Measurements from ENCODE around the gene CCAR1. TPM values are rescaled to one million over a fixed set of nuclear protein-coding genes. Genes with fewer than 3 reads are reported as not detected.

CCAR1 gene
- 58.9 and 69.9 TPM in 2 replicates for polyA plus RNA-seq (2011; rRNA removed)
- 84.1 and 114 TPM in 2 replicates for polyA minus RNA-seq (2011; rRNA and poly(A)+ RNA removed)

GRCh38 chr10:68720793-68721672 is at the start of gene CCAR1:
Gene CCAR1 (plus strand): TSS chr10:68721239. CDS start chr10:68722505, 1,266 bp downstream.
- DNase-seq (ENCODE audit: low read depth, low spot score), result peak; percentile 98
- Histone ChIP-seq H3K27me3 (ENCODE audit: control insufficient read depth, insufficient read depth, low read length) (no peaks in the 10 kb centered on the region), H3K27ac (ENCODE audit: low read depth, low read length) (peak within 1 kb of the TSS; percentile 87), H3K4me3 (ENCODE audit: low read depth, low read length) (peak within 1 kb of the TSS; percentile 83), H3K9me3 (ENCODE audit: control insufficient read depth, insufficient read depth, low read length) (peaks cover 3% of the 10 kb centered on the region; the same call in 1 of the 2 replicates)
- ChIA-PET POLR2A (interaction anchor here (0.6 to 1.0 kb wide), 5 partner anchors 161 to 389 kb away, joined by 3 to 4 read pairs (median 3); partner anchors contain the start of genes HNRNPH3 and TET1), CTCF (interaction anchor here (0.5 kb wide), 1 partner anchor 268 kb away, joined by 3 read pairs; no protein-coding TSS in a partner anchor)
- TF ChIP-seq CTCF (IDR thresholded peaks at IDR 0.05; ENCODE audit: low read depth, low read length), result no peak

GRCh38 chr10:68684413-68684812 is 36.6 kb upstream of the CCAR1 start:
- POLR2A ChIA-PET, result no interaction called here
- TF ChIP-seq CTCF (IDR thresholded peaks at IDR 0.05; ENCODE audit: low read depth, low read length), result no peak

GRCh38 chr10:68696018-68696417 is 25.0 kb upstream of the CCAR1 start:
- ChIA-PET POLR2A (interaction anchor here (0.5 to 0.6 kb wide), 3 partner anchors 147 to 188 kb away, joined by 3 to 6 read pairs (median 3); no protein-coding TSS in a partner anchor), CTCF (interaction anchor here (1.1 kb wide), 1 partner anchor 151 kb away, joined by 3 read pairs; no protein-coding TSS in a partner anchor)
- Histone ChIP-seq H3K9me3 (ENCODE audit: control insufficient read depth, insufficient read depth, low read length) (no peaks in the 10 kb centered on the region), H3K27ac (ENCODE audit: low read depth, low read length) (no peak overlapping the region), H3K4me3 (ENCODE audit: low read depth, low read length) (no peak overlapping the region), H3K27me3 (ENCODE audit: control insufficient read depth, insufficient read depth, low read length) (no peaks in the 10 kb centered on the region)
- DNase-seq (ENCODE audit: low read depth, low spot score), result no peak
- no peak for TF ChIP-seq CTCF (IDR thresholded peaks at IDR 0.05; ENCODE audit: low read depth, low read length)

More at GRCh38 chr10:68684413-68684812, 36.6 kb upstream of the CCAR1 start:
- CTCF ChIA-PET, result no interaction called here
- Histone ChIP-seq H3K27me3 (ENCODE audit: control insufficient read depth, insufficient read depth, low read length) (no peaks in the 10 kb centered on the region), H3K9me3 (ENCODE audit: control insufficient read depth, insufficient read depth, low read length) (no peaks in the 10 kb centered on the region), H3K4me3 (ENCODE audit: low read depth, low read length) (no peak overlapping the region), H3K27ac (ENCODE audit: low read depth, low read length) (no peak overlapping the region)
- no peak for DNase-seq (ENCODE audit: low read depth, low spot score)

GRCh38 chr10:68697106-68697505 is 23.9 kb upstream of the CCAR1 start:
- Histone ChIP-seq H3K4me3 (ENCODE audit: low read depth, low read length) (no peak overlapping the region), H3K27ac (ENCODE audit: low read depth, low read length) (no peak overlapping the region), H3K9me3 (ENCODE audit: control insufficient read depth, insufficient read depth, low read length) (no peaks in the 10 kb centered on the region), H3K27me3 (ENCODE audit: control insufficient read depth, insufficient read depth, low read length) (no peaks in the 10 kb centered on the region)
- CTCF ChIA-PET, result no interaction called here
- POLR2A ChIA-PET, result no interaction called here
- TF ChIP-seq CTCF (IDR thresholded peaks at IDR 0.05; ENCODE audit: low read depth, low read length), result no peak
- no peak for DNase-seq (ENCODE audit: low read depth, low spot score)

GRCh38 chr10:68700197-68700596 is 20.8 kb upstream of the CCAR1 start:
- Histone ChIP-seq H3K4me3 (ENCODE audit: low read depth, low read length) (no peak overlapping the region), H3K27me3 (ENCODE audit: control insufficient read depth, insufficient read depth, low read length) (no peaks in the 10 kb centered on the region), H3K27ac (ENCODE audit: low read depth, low read length) (no peak overlapping the region), H3K9me3 (ENCODE audit: control insufficient read depth, insufficient read depth, low read length) (no peaks in the 10 kb centered on the region)
- no peak for TF ChIP-seq CTCF (IDR thresholded peaks at IDR 0.05; ENCODE audit: low read depth, low read length)
- CTCF ChIA-PET, result no interaction called here
- POLR2A ChIA-PET, result interaction anchor here (0.6 kb wide), 1 partner anchor 512 kb away, joined by 4 read pairs; no protein-coding TSS in a partner anchor
- no peak for DNase-seq (ENCODE audit: low read depth, low spot score)

Measured in AG04450 (cell line).